Retina (tissue), 1 donor: ENCODE data around the gene DYRK1A.
"Not testable (repeated sequence)": the region's sequence is repeated elsewhere in the genome, so short reads cannot be mapped to it uniquely, and the experiment has no call there.

ENCODE experiments used
- DNase-seq: peaks from one replicate; pipeline ENCODE4 v3.0.0-alpha.2; 2016

Gene DYRK1A

DNA sequence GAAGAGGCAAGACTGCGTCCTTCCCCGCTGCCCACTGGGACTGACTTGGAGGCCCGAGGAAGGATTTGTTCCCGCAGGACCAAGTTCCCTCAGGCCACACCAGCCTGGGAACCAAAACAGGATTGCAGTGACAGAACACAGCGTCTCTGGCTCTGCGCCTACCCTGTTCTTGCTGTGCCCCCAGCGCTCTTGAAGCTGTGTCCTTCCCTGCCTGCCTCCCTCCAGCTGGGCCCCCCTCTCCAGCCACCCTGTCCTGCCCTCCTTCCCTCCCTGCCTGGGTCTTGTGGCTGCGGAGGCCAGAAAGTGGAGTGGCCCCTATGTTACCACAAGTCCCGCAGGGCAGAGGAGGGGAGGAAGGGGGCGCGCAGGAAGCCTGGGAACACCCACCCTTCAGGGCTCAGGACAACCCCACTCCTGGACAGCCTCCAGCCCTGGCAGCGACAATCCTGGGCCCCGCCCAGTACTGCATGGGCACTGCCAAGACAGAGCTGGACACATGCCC lies 164.9 kb downstream of the DYRK1A start:
- DNase-seq = no peak

- DNase-seq = no peak
These were observed 166.6 kb downstream of the DYRK1A start for GRCh38 chr21:37532868-37533780.

DNA sequence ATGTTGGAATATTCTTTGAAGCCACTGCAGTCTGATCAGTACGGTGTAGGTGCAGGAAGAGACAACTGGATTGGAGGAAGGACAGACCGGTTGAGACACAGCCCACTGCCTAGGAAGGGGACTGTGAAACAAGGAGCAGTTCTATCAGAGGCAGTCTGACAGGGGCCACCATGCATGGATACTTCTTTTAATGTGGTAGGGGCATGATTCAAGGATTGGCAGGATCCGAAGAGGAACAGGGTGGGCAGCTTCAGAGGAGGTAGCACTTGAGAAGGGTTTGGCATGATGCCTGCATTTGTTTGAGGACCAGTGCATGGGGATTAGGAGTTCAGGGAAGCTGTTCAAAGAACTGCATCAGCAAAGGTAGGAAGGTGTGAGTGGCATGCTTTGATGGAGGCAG lies 167.9 kb downstream of the DYRK1A start:
- DNase-seq = no peak

GRCh38 chr21:37535130-37535529 lies 168.6 kb downstream of the DYRK1A start:
- no peak for DNase-seq

GRCh38 chr21:37535672-37536071 lies 169.1 kb downstream of the DYRK1A start:
- no peak for DNase-seq

- DNase-seq = no peak
These were observed 170.2 kb downstream of the DYRK1A start for GRCh38 chr21:37536616-37537278.

DNA sequence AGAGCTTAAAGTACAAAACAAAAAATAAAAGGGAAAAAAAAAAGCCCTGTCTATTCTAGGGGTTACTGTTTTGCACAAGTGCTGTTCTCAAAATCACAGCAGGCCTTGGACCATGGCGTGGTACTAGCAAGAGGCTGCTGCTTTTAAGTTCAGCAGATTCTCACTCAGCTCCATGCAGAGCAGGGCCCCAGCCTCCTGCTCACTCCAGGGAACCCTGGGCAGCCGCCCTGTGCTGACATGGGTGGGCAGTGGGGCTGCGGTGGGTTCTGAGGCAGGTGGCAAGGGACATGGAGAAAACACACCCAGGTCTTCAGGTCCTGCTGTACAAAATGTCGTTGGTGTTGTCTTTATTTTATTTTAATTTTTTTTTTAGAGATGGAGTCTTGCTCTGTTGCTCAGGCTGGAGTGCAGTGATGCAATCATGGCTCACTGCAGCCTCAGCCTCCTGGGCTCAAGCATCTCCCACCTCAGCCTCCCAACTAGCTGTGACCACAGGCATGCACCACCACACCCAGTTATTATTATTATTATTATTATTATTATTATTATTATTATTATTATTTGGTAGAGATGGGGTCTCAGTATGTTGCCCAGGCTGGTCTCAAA lies 170.9 kb downstream of the DYRK1A start:
- no peak for DNase-seq

- DNase-seq = no peak
These were observed 172.5 kb downstream of the DYRK1A start for GRCh38 chr21:37538971-37539590.

GRCh38 chr21:37541128-37541527 lies 174.6 kb downstream of the DYRK1A start:
- not testable (repeated sequence) for DNase-seq

- DNase-seq = no peak
These were observed 175.9 kb downstream of the DYRK1A start for GRCh38 chr21:37542512-37542911.

- DNase-seq = no peak
These were observed 179.8 kb downstream of the DYRK1A start for GRCh38 chr21:37546299-37546908.

DNA sequence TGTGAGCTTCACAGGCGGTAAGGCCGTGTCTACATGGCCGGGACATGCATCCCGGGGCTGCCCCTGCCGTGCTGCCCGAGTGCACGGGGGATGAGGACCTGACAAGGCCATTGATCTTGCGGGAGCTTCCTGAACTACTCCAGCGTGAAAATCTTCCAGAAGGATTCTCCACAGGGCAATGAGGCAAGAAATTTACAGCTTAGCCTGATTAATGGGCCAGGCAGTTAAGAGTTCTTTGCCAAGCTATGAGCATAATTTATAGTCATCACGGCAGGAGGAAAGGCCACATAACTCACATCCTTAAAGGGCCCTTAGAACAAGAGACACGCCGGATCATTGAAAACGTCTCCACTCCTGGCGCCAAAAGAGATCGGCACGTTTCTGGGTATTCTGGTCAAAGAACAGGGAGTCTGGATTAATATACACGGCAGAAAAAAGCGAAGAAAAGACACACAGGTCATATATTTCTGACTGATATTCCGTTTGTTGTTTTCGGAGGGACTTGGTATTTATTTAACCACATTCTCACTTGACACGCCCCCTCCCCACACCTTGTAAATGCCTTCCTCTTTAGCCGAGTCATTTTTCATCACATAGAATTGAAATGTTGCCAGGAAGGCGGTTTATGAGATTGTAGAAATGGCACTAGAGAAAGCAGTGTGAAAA lies 180.5 kb downstream of the DYRK1A start:
- DNase-seq = peak; percentile 17

DNA sequence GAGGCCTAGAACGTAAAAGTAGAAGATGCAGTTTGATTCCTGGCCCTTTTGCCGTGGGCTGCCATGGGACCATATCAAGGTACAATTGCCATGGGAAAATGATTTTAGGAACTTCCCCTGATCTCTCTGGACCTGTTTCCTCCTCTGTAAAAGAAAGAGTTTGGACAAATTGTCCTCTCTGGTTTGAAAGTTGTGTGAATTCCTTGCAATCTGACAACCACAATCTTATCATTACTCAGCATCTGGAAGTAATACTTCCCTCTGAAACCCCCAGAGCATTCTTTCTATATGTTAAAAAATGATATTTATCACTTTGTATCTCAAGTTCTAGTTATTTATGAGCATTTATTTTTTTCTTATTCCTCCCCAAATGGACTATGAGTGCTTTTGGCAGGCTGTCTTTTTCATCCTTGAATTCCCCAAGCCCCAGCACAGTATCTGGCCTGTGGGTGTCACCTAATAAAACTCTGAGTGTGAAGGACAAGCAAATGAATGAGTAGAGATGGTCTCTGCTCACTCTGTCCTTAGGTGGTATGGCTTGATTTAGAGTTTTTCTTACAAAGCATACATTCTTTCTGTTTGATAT lies 181.1 kb downstream of the DYRK1A start:
- DNase-seq = no peak

DNA sequence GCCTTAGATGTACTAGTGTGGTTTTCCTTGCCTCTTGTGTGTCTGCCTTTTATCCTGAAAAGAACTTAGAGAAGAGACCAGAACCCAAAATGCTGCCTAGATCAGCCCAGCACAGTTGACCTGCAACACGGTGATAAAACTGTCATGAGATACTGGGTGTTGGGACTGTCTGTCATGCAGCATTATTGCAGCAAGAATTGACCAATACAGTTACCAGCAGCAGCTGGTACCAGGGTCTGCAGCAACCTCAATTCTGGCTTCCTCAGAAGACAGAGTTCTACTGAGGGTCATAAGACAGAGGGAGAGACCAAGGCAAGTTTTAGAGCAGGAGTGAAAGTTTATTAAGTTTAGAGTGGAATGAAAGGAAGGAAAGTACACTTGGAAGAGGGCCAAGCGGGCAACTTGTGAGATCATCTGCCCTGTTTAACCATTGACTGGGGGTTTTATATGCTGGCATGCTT lies 182.0 kb downstream of the DYRK1A start:
- no peak for DNase-seq

DNA sequence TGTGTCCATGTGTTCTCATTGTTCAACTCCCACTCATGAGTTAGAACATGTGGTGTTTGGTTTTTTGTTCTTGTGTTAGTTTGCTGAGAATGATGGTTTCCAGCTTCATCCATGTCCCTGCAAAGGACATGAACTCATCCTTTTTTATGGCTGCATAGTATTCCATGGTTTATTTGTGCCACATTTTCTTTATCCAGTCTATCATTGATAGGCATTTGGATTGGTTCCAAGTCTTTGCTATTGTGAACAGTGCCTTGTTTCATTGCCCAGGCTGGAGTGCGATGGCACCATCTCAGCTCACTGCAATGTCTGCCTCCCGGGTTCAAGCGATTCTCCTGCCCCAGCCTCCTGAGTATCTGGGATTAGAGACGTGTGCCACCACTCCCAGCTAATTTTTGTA lies 183.2 kb downstream of the DYRK1A start:
- DNase-seq = not testable (repeated sequence)

- no peak for DNase-seq
These were observed 183.6 kb downstream of the DYRK1A start for GRCh38 chr21:37550157-37550556.

- DNase-seq = no peak
These were observed 184.2 kb downstream of the DYRK1A start for GRCh38 chr21:37550618-37551330.

DNA sequence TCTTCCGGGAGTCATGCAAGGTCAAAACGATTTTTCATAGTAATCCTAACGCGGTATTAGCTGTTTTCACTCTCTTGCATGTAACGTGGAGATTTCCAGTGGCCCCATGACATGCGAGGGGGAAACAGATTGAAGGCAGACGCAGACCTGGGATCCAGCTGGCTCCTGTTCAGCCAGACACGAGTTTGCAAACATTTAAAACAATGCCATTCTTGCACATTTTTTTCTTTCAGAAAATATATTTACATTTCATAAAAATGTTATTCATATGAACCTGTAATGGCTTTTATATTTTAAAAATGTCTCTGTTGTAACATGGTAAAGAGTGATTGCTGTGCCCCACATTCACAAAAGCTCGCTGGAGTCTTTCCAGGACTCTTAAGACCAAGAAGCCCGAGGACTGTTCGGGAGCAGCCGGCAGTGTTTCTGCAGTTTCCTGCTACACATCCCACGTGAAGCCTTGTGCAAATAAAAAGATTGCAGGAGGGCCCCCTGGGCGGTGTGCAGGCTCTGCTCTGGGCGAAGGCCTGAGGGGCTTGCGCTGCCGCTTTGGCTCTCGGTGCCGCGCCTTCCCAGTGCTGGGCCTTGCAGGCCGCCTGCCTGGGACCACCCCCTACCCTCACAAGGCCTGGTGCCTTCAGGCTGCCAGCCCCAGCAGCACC lies 184.9 kb downstream of the DYRK1A start:
- no peak for DNase-seq

DNA sequence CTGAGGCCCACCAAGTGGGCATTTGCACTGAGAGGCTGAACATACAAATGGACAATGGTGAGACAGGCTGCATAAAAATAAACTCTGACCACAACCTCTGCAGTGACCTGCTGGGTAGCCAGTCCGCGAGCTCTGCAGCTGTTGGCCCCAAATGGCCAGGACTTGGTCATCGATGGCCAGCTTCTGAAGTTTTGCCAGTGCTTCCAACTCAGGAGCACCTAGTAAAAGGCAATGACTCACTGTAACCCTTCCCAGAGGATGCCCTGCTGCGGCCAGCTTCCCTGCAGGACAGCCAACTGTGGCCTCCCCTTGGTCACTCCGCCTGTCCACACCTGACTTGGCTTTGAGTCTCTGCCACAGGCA lies 185.4 kb downstream of the DYRK1A start:
- DNase-seq = no peak

DNA sequence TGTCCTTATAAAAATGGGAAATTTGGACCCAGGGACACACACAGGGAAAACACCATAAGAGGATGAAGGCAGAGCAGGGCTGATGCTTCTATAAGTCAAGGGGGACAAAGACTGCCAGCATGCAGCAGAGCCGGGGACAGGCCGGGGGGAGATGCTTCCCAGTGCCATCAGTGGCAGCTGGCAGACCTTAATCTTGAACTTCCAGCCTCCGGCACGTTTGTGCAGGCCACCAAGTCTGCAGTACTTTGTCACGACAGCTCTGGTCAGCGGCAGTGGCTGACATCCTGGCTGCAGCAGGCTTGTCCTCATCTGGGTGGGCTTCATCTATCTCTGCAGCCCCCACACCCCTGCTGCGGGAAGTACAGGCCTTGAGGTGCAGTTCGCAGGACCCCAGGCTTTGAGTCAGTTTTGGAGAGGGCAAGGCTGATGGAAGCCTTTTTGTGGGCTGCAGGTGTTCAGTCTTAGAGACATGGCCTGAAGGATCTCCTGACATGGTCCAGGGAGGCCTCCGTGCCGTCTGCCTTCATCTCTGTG lies 186.0 kb downstream of the DYRK1A start:
- DNase-seq = no peak
